ENCODE measurements around the gene PPP1R3F.

The PPP1R3F gene, protein sequence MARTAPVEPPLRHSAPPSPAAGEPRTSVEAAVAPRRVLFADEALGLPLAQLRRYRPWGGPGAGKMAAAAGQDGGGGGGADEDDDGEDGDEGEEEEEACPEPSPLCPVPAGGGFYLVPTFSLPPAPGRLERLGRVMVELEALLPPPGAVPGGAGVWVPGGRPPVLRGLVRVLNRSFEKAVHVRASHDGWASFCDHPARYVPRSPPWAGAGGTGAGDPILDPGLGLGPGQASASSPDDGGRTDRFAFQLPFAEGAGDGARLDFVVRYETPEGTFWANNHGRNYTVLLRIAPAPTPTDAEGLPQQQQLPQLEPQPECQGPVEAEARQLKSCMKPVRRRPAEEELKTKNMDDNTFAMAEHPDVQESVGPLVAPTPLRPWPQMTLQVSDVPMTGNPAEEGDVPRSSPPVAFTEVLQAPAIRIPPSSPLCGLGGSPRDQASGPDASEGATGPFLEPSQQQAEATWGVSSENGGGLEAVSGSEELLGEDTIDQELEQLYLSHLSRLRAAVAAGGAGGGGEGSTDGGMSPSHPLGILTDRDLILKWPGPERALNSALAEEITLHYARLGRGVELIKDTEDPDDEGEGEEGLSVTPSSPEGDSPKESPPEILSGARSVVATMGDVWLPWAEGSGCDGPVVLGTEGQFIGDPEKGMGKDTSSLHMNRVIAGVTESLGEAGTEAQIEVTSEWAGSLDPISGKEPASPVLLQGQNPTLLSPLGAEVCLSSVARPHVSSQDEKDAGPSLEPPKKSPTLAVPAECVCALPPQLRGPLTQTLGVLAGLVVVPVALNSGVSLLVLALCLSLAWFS

DNA sequence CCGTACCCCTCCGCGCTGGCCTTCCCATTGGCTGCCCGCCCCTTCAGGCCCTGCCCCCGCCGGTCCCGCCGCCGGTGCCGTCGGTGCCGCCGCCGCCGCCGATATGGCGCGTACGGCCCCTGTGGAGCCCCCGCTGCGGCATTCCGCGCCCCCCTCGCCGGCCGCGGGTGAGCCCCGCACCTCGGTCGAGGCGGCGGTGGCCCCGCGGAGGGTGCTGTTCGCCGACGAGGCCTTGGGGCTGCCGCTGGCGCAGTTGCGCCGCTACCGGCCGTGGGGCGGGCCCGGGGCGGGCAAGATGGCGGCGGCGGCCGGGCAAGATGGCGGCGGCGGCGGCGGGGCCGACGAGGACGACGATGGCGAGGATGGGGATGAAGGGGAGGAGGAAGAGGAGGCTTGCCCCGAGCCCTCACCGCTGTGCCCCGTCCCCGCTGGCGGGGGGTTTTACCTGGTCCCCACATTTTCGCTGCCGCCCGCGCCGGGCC lies at the start of gene PPP1R3F:
Gene PPP1R3F (plus strand): TSS at position 27 of the 482 bp plus-strand sequence. CDS start 77 bp downstream, at position 104.
- no peak for FAIRE-seq
- DNase-seq (ENCODE audit: insufficient read length, low spot score), result no peak

DNA sequence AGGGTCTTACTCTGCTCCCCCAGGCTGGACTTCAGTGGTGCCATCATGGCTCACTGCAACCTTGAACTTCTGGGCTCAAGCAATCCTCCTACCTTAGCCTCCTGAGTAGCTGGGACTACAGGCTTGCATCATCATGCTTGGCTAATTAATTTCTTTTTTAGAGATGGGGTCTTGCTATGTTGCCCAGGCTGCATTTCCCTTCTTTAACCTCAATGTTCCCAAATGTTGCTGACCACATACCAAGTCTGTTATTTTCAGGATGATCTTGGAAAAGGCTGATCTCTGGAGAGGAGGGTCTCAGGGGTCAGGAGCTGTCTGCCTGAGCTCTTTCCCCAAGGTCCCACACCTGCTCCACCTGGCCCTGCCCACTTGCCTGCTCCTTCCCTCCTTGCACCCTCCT lies 49.5 kb upstream of the PPP1R3F start:
- FAIRE-seq (no peak), DNase-seq (ENCODE audit: insufficient read length, low spot score) (no peak)

DNA sequence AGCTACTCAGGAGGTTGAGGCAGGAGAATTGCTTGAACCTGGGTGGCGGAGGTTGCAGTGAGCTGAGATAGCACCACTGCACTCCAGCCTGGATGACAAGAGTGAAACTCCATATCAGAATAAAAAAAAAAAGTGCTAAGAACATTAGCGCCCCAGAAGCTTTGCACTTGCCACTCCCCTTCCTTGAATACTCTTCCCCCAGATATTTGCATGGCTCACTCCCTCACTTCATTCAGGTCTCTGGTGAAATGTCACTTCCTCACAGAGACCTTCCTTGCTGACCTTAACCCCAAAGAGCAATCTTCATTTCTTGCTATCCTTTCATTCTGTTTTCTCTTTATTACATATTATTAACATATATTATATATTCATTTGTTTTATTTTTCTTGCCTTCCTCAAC lies 47.7 kb upstream of the PPP1R3F start:
- FAIRE-seq, result no peak

DNA sequence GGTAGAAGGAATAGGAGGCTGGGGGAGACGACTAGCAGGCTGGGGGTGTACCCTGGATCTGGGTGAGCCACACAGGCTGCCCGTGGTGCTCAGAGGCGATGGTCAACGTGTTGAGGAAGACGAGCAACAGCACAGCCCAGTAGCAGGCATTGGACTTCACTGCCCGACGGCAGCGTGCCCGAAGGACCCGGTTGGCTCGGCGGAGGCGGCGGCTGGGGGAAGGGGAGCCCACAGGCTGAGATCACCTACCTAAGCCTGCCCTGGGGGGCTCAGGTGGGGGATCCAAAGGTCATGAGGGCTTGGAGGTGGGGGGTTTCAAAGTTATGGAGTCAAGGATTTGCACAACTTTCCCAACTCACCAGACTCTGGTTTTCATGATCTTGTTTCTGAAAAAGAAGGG lies 43.7 kb upstream of the PPP1R3F start:
- FAIRE-seq, result no peak

More for the DNA sequence above, 47.7 kb upstream of the PPP1R3F start:
- no peak for DNase-seq (ENCODE audit: insufficient read length, low spot score)

DNA sequence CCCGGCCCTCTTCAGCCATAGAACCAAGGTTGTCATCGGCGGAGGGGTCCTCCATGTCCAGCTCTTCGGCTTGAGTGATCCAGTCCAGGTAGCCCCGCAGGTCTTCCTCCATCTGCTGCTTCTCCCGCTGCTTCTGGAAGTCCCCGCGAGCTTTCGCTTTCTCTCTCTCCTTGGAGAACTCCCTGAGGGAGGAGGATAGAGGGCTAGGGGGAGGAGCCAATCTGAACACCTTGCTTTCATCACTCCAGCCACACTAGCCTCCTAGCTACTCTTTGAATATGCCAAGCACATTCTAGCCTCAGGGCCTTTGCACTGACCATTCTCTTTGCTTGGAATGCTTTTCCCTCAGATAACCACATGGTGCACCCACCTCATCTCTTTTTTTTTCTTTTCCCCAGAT lies 42.6 kb upstream of the PPP1R3F start:
- FAIRE-seq, result no peak
- DNase-seq (ENCODE audit: insufficient read length, low spot score), result no peak

More for the DNA sequence above, 43.7 kb upstream of the PPP1R3F start:
- DNase-seq (ENCODE audit: insufficient read length, low spot score), result no peak

DNA sequence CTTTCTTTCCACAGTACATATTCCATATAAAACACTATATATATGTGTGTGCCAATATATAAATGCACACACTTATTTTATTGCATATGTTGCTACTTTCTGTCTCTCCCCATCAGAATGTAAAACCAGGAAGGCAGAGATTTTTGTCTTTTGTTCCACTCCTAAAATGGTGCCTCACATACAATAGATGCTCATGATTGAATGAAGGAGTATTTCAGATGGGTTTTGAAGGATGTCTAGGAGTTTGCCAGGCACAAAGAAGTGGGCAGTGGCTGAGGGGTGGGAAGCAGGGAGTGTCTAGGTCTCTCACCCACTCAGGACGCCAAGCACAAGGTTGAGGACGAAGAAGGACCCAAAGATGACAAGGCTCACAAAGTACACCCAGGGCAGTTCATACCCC lies 41.9 kb upstream of the PPP1R3F start:
- FAIRE-seq (no peak), DNase-seq (ENCODE audit: insufficient read length, low spot score) (no peak)

DNA sequence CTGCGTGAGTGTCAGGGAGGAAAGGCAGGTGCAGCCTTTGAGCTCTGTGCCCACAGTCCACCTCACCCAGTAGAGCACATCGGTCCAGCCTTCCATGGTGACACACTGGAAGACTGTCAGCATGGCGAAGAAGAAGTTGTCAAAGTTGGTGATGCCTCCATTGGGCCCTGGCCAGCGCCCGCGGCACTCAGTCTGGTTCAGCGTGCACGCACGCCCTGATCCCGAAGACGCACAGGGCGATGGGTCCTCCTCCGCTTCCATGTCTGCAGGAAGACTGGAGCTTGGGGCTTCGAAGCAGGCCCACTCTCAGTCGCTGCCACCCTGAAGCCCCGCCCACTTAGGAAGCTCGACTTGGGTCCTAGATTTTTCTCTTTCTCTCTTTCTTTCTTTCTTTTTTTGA lies 41.4 kb upstream of the PPP1R3F start:
- no peak for DNase-seq (ENCODE audit: insufficient read length, low spot score)
- FAIRE-seq, result no peak

DNA sequence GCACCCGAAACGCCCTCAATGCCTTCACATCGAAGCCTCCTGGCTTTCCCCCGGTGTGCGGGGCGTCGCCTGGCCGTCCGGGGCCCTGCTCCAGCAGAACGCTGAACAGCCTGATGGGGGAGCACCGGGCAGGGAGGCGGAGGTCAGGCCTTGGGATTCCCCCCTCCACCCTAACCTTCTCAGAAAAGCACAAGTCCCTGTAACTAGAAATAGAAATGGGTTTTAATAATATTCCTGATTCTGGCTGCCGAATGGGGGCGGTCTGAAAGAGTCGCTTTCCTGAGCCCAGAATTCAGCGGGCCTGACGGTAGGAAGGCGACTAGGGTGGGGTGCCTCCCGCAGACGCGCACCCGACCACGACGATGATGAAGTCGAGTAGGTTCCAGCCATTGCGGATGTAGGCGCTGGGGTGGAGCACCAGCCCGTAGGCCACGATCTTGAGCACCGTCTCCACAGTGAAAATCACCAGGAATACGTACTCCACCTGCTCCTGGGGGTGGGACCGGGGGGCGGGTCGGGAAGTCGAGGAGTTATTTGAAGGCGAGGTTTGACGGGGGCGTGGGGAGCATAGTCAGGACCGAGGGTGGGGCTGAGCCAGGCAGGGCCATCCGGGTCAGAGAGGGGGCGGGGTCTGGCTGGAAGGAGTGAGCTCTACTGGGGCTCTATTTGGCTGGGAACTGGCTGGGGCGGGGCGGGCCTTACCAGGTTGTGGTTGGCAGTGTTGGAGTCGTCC lies 38.9 kb upstream of the PPP1R3F start:
- FAIRE-seq (peak; percentile 56), DNase-seq (ENCODE audit: insufficient read length, low spot score) (peak; percentile 60)

DNA sequence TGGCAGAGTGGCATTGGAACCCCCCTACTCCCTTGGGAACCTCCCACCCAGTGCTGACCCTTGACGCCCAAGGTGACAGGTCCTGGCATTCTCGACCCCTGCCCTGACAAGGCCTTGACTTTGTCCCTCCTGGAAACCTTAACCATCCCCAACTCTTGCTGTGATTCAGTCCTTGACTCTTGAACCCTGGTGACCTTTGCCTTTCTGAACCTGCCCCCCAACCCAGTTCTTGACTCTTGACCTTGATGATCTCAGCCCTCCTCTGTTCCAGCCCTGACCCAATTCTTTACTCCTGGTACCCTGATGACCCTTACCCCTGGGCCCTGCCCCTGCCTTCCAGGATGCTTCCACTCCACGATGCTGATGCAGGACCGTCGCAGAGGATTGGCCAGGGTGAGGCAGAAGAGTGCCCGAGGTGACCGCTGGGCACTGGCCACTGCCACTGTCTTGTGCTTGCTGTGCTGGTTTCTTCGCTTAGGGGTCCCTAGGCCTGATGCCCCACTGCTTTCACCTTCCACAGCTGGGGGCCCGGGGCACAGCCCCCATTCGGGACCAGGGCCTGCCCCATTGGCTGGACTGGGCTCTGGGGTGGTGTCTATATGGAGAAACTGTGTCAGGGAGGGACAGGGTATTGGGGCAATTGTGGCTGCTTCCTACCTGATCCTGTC lies 38.1 kb upstream of the PPP1R3F start:
- no peak for DNase-seq (ENCODE audit: insufficient read length, low spot score)
- no peak for FAIRE-seq

DNA sequence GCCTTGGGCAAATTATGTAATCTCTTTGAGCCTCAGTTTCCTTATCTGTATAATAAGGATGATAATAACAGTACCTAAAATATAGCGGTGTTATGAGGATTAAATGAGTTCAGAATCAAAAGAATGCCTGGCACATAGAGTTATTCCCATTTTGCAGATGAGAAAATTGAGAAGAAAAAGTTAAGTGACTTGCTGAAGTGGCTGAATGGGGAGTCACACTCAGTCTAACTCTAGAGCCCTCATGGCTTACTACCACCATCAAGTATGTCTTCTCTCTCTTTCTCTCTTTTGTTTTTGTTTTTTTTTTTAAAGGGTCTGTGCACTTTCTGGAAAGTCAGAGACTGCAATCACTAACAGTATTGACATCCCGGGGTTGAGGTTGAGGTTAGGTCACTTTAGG lies 37.1 kb upstream of the PPP1R3F start:
- no peak for FAIRE-seq
- no peak for DNase-seq (ENCODE audit: insufficient read length, low spot score)

DNA sequence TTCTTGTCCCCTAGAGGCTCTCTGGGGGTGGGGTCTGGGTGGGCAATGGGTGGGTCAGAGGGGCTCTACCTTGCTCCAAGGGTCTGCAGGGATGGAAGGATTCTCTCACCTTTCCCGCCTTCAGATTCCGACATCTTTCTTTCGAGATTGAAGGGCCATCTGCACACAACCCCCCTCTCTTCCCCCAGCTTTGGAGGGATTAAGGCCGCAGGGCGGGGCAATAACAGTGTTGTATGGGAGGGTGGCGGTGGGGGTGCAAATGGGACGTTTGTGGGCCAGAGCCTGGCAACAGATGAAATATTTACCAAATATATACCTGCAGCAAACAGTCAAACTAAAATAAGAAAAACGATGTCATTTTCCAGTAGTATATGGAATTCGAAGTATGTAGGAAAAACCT lies 36.4 kb upstream of the PPP1R3F start, which contains the start of gene CACNA1F:
Gene CACNA1F (minus strand): TSS at position 165 of the 400 bp plus-strand sequence. CDS start 31 bp downstream, at position 134.
- no peak for FAIRE-seq

DNA sequence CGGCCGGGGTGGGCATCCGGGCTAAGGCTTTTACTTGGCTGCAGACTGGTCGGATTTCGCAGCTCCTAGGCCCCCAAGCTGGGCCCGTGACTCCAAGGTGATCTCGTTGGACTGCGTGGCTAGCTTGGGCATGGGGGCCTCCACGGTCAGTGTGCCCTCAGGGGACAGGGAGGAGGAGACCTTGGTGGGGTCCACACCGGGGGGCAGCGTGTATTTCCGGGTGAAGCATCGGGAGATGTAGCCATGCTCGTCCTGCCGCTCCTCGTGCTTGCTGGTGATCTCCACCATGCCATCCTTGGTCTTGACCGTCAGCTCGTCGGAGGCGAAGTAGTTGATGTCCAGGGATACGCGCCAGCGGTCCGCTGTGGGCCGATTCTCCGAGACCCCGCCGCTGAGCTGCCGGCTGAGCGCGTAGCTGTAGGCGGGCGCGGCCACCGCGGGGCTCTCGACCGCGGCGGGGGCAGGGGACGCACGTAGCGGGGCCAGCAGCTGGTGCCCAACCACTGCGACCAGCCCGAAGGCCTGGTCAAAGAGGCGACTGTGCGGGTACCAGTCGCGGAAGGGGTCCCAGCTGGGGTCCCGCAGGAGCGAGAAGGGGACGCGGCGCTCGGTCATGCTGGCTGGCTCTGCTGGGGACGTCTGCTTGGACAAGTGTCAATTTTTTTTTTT lies 35.6 kb upstream of the PPP1R3F start:
- FAIRE-seq (no peak), DNase-seq (ENCODE audit: insufficient read length, low spot score) (no peak)

More for the DNA sequence above, 36.4 kb upstream of the PPP1R3F start, which contains the start of gene CACNA1F:
- DNase-seq (ENCODE audit: insufficient read length, low spot score), result no peak

DNA sequence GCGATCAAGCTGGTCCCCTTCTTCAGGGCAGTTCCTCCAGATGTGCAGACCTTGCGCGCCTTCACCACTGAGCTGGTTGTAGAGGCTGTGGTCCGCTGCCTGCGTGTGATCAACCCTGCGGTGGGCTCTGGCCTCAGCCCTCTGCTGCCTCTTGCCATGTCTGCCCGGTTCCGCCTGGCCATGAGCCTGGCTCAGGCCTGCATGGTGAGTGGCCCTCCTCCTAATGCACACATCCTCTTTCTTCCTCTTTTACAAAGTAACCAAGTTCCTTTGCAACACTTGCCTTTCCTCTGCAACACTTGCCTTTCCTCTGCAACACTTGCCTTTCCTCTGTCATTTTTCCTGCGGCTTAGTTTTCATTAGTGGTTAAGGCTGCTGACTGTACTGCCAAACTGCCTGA lies 32.5 kb upstream of the PPP1R3F start:
- FAIRE-seq, result peak; percentile 86
- DNase-seq (ENCODE audit: insufficient read length, low spot score), result no peak

DNA sequence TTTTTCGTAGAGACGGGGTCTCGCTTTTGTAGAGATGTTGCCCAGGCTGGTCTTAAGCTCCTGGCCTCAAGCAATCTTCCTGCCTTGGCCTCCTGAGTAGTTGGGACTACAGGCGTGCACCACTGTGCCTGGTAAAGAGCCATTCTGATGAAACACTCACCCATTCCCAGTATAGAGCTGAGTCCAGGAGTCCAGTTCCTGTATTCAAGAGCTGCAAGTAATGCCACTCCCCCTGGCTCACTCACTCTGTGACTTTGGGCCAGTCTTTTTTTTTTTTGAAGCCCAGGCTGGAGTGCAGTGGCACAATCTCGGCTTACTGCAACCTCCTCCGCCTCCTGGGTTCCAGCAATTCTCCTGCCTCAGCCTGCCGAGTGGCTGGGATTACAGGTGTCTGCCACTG lies 30.9 kb upstream of the PPP1R3F start:
- DNase-seq (ENCODE audit: insufficient read length, low spot score) (no peak), FAIRE-seq (no peak)

DNA sequence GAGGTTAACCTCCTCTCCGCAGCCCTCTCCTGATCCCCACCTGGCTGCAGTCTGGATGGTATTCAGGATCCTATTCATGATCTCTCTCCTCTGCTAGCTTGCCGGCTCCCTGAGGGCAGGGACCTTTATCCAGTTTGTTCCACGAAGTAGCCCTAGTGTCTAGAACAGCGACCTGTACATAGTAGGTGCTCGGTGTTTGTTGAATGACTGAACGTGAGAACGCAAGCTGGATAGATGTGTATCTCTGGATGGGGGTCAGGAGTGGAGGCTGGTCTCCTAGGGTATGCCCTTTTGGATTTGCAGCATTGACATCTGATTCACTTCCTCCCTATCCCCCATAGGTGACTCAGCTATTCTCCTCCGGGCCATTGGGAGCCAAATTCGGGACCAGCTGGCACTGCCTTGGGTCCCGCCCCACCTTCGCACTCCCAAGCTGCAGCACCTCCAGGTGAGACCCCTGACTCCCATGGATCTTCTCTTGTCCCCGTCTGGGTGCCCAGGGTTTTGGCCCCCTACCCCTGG lies 27.0 kb upstream of the PPP1R3F start:
- no peak for FAIRE-seq

DNA sequence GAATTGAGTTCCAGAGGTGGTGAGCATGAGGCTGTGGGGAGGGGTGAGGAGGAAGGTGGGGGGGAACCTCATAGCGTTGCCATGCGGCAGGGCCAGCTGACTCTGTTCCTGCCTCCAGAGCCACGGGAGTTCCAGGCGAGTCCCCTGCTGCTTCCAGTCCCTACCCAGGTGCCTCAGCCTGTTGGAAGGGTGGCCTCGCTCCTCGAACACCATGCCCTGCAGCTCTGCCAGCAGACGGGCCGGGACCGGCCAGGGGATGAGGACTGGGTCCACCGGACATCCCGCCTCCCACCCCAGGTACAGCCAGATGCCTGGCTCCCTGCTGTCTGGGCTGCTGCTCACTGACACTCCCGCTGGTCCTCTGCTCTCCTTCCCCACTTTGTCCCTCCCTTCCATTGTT lies 26.4 kb upstream of the PPP1R3F start:
- DNase-seq (ENCODE audit: insufficient read length, low spot score) (no peak), FAIRE-seq (no peak)

More for the DNA sequence above, 27.0 kb upstream of the PPP1R3F start:
- DNase-seq (ENCODE audit: insufficient read length, low spot score), result no peak

DNA sequence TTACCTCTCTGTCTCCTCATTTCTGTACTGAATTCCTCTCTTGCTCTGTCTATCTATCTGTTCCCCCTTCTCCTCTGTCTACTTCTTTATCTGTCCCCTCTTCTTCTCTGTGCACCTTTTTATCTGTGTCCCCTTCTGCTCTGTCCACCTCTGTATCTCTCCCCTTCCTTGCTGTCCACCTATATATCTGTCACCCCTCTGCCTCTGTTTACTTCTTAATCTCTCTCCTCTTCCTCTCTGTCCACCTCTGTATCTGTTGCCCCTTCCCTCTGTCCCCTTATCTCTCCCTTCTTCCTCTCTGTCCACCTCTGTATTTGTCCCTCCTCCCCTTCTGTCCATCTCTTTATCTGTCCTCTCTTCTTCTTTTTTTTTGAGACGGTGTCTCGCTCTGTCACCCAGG lies 25.4 kb upstream of the PPP1R3F start:
- FAIRE-seq, result no peak

DNA sequence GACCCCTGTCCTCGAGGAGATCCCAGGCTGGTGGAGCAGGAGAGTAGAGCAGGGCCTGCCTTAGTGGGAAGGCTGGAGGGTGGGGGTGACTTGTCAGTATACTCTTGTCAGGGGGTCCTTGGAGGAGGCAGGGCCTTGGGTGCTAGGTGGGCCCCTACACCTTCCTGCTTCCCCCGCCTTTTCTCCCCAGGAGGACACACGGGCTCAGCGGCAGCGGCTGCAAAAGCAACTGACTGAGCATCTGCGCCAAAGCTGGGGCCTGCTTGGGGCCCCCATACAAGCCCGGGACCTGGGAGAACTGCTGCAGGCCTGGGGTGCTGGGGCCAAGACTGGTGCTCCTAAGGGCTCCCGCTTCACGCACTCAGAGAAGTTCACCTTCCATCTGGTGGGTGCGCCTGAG lies 23.1 kb upstream of the PPP1R3F start:
- DNase-seq (ENCODE audit: insufficient read length, low spot score) (no peak), FAIRE-seq (no peak)

More for the DNA sequence above, 25.4 kb upstream of the PPP1R3F start:
- DNase-seq (ENCODE audit: insufficient read length, low spot score), result no peak

DNA sequence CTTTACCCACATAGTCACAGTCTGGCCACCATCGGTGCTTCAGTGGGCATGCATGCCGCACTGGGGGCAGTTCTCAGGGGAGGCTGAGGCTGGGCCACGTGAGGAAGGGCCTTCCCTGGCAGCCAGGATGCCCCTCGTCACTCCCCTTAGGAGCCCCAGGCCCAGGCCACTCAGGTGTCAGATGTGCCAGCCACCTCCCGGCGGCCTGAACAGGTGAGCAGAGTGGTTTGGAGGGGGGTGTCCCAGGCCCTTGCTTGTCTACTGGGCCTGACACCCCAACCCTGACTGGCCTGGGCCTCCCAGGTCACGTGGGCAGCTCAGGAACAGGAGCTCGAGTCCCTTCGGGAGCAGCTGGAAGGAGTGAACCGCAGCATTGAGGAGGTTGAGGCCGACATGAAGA lies 22.2 kb upstream of the PPP1R3F start:
- DNase-seq (ENCODE audit: insufficient read length, low spot score) (no peak), FAIRE-seq (no peak)

All from GM19239 (cell line).